ENCODE measurements around the gene HDAC4. TPM values are rescaled to one million over a fixed set of nuclear protein-coding genes. Genes with fewer than 3 reads are reported as not detected.

HDAC4 gene
- total RNA-seq, 2 experiments from 2014 or later = 22.6 to 24.5 TPM

GRCh38 chr2:239209783-239210182 lies 191.0 kb downstream of the HDAC4 start:
- POLR2A ChIA-PET = no interaction called here
- intact Hi-C loops (cut with micrococcal nuclease) = no loop called here
- Mint-ChIP-seq H3K36me3 (ENCODE audit: low read depth) (peaks cover 2% of the 10 kb centered on the region), H3K4me3 (no peak overlapping the region), H3K27me3 (no peaks in the 10 kb centered on the region), H3K9me3 (no peaks in the 10 kb centered on the region), H3K4me1 (ENCODE audit: low read depth) (peaks cover 41% of the 10 kb centered on the region), H3K27ac (no peak overlapping the region)
- CTCF ChIA-PET = interaction anchor here (1.3 kb wide), 1 partner anchor 42 kb away, joined by 5 read pairs; no protein-coding TSS in a partner anchor
- DNase-seq (no peak), ATAC-seq (no peak)
- TF ChIP-seq CTCF (IDR thresholded peaks at IDR 0.05) = no peak

- ChIA-PET CTCF (interaction anchor here (1.3 to 1.8 kb wide), 2 partner anchors 43 to 64 kb away, joined by 5 to 6 read pairs; no protein-coding TSS in a partner anchor), POLR2A (no interaction called here)
- DNase-seq (no peak), ATAC-seq (no peak)
- H3K4me3 Mint-ChIP-seq = no peak overlapping the region
- intact Hi-C loops (cut with micrococcal nuclease) = no loop called here
- peaks cover 36% of the 10 kb centered on the region for H3K4me1 Mint-ChIP-seq (ENCODE audit: low read depth)
- no peaks in the 10 kb centered on the region for H3K36me3 Mint-ChIP-seq (ENCODE audit: low read depth)
- no peak overlapping the region for H3K27ac Mint-ChIP-seq
- TF ChIP-seq CTCF (IDR thresholded peaks at IDR 0.05) = no peak
- no peaks in the 10 kb centered on the region for H3K9me3 Mint-ChIP-seq
- H3K27me3 Mint-ChIP-seq = no peaks in the 10 kb centered on the region
Observed at GRCh38 chr2:239208465-239209180, 192.2 kb downstream of the HDAC4 start.

GRCh38 chr2:239206851-239207250 lies 194.0 kb downstream of the HDAC4 start:
- intact Hi-C loops (cut with micrococcal nuclease) = no loop called here
- H3K9me3 Mint-ChIP-seq = no peaks in the 10 kb centered on the region
- TF ChIP-seq CTCF (IDR thresholded peaks at IDR 0.05) = no peak
- DNase-seq = no peak
- ATAC-seq = no peak
- peaks cover 2% of the 10 kb centered on the region for H3K36me3 Mint-ChIP-seq (ENCODE audit: low read depth)
- H3K4me3 Mint-ChIP-seq = no peak overlapping the region
- CTCF ChIA-PET = no interaction called here
- POLR2A ChIA-PET = interaction anchor here (0.6 kb wide), 1 partner anchor 114 kb away, joined by 3 read pairs; no protein-coding TSS in a partner anchor
- H3K27ac Mint-ChIP-seq = no peak overlapping the region
- H3K27me3 Mint-ChIP-seq = no peaks in the 10 kb centered on the region
- H3K4me1 Mint-ChIP-seq (ENCODE audit: low read depth) = peaks cover 27% of the 10 kb centered on the region

- POLR2A ChIA-PET = interaction anchor here (0.6 kb wide), 1 partner anchor 115 kb away, joined by 3 read pairs; no protein-coding TSS in a partner anchor
Observed at GRCh38 chr2:239206042-239206441, 194.8 kb downstream of the HDAC4 start.

More at GRCh38 chr2:239206042-239206441, 194.8 kb downstream of the HDAC4 start:
- H3K4me1 Mint-ChIP-seq (ENCODE audit: low read depth) = peaks cover 21% of the 10 kb centered on the region
- no peaks in the 10 kb centered on the region for H3K27me3 Mint-ChIP-seq
- intact Hi-C loops (cut with micrococcal nuclease) = no loop called here
- ATAC-seq = no peak
- H3K9me3 Mint-ChIP-seq = no peaks in the 10 kb centered on the region
- CTCF ChIA-PET = no interaction called here
- no peak overlapping the region for H3K27ac Mint-ChIP-seq
- no peak overlapping the region for H3K4me3 Mint-ChIP-seq
- no peak for DNase-seq
- peaks cover 2% of the 10 kb centered on the region for H3K36me3 Mint-ChIP-seq (ENCODE audit: low read depth)
- TF ChIP-seq CTCF (IDR thresholded peaks at IDR 0.05) = no peak

All from activated CD8-positive, alpha-beta T cell treated with anti-CD3 and anti-CD28 coated beads for 36 hours (primary cell).